Keratinocyte (primary cell): ENCODE measurements around the gene CECR2.

Source experiments
- EZH2 ChIP-seq: IDR thresholded peaks from one replicate; pipeline ENCODE4 v1.6.1; 2012; ENCODE audit warnings: inconsistent platforms, mild to moderate bottlenecking, low read length, moderate library complexity
- TF ChIP-seq, protein P1 (sequence below), 3 experiments: IDR thresholded peaks in 1 of 3; conservative IDR thresholded peaks in 1 of 3; optimal IDR thresholded peaks in 1 of 3; 2 replicates in 2 of 3; 3 replicates in 1 of 3; pipeline versions ENCODE3 to v1.5.1; 2011; ENCODE audit warnings: low read length in 3 of 3, mild to moderate bottlenecking in 3 of 3, moderate library complexity in 2 of 3, control low read depth in 1 of 3, inconsistent platforms in 1 of 3; ENCODE audit not compliant: insufficient read depth in 2 of 3; ENCODE audit errors: extremely low read depth in 1 of 3

DNA sequence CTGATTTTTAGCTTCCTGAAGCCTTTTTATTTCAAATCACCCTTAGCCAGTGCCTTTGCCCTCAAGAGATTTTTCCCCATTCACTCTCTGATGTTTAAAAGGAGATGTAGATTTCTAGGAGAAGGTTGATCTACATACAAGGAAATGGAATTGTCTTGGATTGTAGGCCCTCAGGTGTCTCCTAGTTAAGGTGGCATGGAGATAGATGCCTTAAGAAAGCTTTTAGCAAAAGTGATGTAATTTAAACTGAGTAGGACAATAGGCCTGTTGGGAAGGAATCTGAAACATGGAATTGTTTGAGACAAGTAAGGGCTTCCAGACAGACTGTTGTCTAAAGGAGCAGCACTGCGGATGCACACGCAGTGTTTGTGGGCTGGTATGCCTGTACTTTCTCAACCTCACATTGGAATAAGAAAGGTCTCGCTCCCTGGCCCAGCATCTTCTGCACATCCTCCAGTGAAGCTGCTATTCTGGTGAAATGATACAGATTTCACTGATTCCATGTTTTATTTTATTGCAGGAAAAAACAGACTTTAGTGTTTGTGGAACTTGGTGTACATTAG lies 124.2 kb downstream of the CECR2 start:
- TF ChIP-seq, protein P1, sequence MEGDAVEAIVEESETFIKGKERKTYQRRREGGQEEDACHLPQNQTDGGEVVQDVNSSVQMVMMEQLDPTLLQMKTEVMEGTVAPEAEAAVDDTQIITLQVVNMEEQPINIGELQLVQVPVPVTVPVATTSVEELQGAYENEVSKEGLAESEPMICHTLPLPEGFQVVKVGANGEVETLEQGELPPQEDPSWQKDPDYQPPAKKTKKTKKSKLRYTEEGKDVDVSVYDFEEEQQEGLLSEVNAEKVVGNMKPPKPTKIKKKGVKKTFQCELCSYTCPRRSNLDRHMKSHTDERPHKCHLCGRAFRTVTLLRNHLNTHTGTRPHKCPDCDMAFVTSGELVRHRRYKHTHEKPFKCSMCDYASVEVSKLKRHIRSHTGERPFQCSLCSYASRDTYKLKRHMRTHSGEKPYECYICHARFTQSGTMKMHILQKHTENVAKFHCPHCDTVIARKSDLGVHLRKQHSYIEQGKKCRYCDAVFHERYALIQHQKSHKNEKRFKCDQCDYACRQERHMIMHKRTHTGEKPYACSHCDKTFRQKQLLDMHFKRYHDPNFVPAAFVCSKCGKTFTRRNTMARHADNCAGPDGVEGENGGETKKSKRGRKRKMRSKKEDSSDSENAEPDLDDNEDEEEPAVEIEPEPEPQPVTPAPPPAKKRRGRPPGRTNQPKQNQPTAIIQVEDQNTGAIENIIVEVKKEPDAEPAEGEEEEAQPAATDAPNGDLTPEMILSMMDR (optimal IDR thresholded peaks at IDR 0.05 in 1 of 3, IDR thresholded peaks at IDR 0.05 in 1 of 3, conservative IDR thresholded peaks at IDR 0.05 in 1 of 3; ENCODE audit: extremely low read depth in 1 of 3, insufficient read depth in 2 of 3, low read length in 3 of 3): no peak
- TF ChIP-seq EZH2: no peak
